Breast epithelium (tissue), 4 donors: ENCODE measurements around the gene KLF7. TPM values are rescaled to one million over a fixed set of nuclear protein-coding genes. Genes with fewer than 3 reads are reported as not detected.

Experiments used
- DNase-seq, 2 donors: peaks; one replicate each; pipeline ENCODE4 v3.0.0-alpha.2; 2019; ENCODE audit warnings: low spot score in 2 of 2
- H3K27ac ChIP-seq, 2 donors: fragments of 200-600 bp; sonication (generic) in 1 of 2; one replicate each; pipeline ENCODE4 v1.5.1; 2016 to 2019; ENCODE audit warnings: mild to moderate bottlenecking in 1 of 2
- H3K27me3 ChIP-seq, 2 donors: fragments of 200-600 bp; sonication (generic) in 1 of 2; one replicate each; pipeline versions ENCODE4 v1.5.1 to v1.6.0; 2017 to 2019; ENCODE audit warnings: control low read depth in 1 of 2, mild to moderate bottlenecking in 1 of 2
- H3K36me3 ChIP-seq: fragments of 200-600 bp; one replicate; pipeline ENCODE4 v1.5.1; 2019
- H3K4me1 ChIP-seq, 2 donors: fragments of 200-600 bp; sonication (generic); one replicate each; pipeline ENCODE4 v1.5.1; 2016 to 2019; ENCODE audit warnings: control low read depth in 1 of 2
- H3K4me3 ChIP-seq, 3 donors: fragments of 200-600 bp; sonication (generic); 1 replicate in 2 of 3; 2 replicates in 1 of 3; pipeline ENCODE4 v1.5.1; 2016 to 2019; ENCODE audit warnings: mild to moderate bottlenecking in 3 of 3, moderate library complexity in 2 of 3
- H3K9me3 ChIP-seq, 2 donors: fragments of 200-600 bp; sonication (generic) in 1 of 2; one replicate each; pipeline ENCODE4 v1.5.1; 2016 to 2019; ENCODE audit warnings: control low read depth in 1 of 2
- POLR2A ChIP-seq: fragments of 450-650 bp; IDR thresholded peaks from one replicate; pipeline ENCODE4 v1.6.1; 2016; ENCODE audit warnings: antibody characterized with exemption, mild to moderate bottlenecking, moderate library complexity
- POLR2AphosphoS5 ChIP-seq, 3 donors: sonication (generic); formaldehyde crosslinking; IDR thresholded peaks; one replicate each; pipeline ENCODE4 v1.6.1; 2017; ENCODE audit warnings: antibody characterized with exemption in 3 of 3
- intact Hi-C: fragments of 100-400 bp; cut with DNase I; formaldehyde crosslinking; loops from one replicate; pipeline ENCODE4 v1.15.1; 2023; ENCODE audit warnings: low total_unique reads
- total RNA-seq, 3 donors: library from RNA; depleted of rRNA; stranded (reverse); fragments of >200 nt; gene quantifications; one replicate each; pipeline ENCODE4 v1.1.0, GENCODE V29; 2016
- TF ChIP-seq, protein P1 (sequence below), 3 donors: fragments of 450-650 bp; IDR thresholded peaks; one replicate each; pipeline ENCODE4 v1.5.1; 2016 to 2017; ENCODE audit warnings: antibody characterized with exemption in 3 of 3, mild to moderate bottlenecking in 3 of 3, moderate library complexity in 3 of 3

Gene KLF7
- total RNA-seq, 3 donors from 2014 or later: 21.0 to 40.7 (median 37.3) TPM

DNA sequence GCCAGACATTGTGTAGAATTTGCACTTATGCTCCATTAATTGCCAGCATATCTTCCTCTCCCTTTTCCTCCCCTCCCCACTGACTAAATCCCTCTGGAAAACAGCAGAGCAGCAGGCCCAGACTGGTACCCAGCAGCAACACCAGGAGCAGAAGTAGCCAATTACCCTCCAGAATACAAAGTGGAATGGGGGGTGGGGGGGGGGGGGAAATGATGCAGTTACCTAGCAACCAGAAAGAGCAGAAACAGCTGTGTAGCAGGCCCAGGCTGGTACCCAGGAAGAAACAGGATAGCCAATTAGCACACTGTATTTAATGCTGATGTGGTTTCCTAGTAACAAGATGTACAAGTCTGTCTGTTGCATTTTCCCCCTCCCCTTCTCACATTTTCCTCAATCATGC lies 52.3 kb downstream of the KLF7 start:
- intact Hi-C loops: no loop called here
- DNase-seq: no peak
- Histone ChIP-seq H3K27ac (no peak overlapping the region), H3K27me3 (no peaks in the 10 kb centered on the region), H3K4me1 (no peaks in the 10 kb centered on the region), H3K36me3 (no peaks in the 10 kb centered on the region), H3K4me3 (no peak overlapping the region), H3K9me3 (no peaks in the 10 kb centered on the region)
- TF ChIP-seq POLR2A (no peak), POLR2AphosphoS5 (IDR thresholded peaks at IDR 0.05) (no peak)
- TF ChIP-seq, protein P1, sequence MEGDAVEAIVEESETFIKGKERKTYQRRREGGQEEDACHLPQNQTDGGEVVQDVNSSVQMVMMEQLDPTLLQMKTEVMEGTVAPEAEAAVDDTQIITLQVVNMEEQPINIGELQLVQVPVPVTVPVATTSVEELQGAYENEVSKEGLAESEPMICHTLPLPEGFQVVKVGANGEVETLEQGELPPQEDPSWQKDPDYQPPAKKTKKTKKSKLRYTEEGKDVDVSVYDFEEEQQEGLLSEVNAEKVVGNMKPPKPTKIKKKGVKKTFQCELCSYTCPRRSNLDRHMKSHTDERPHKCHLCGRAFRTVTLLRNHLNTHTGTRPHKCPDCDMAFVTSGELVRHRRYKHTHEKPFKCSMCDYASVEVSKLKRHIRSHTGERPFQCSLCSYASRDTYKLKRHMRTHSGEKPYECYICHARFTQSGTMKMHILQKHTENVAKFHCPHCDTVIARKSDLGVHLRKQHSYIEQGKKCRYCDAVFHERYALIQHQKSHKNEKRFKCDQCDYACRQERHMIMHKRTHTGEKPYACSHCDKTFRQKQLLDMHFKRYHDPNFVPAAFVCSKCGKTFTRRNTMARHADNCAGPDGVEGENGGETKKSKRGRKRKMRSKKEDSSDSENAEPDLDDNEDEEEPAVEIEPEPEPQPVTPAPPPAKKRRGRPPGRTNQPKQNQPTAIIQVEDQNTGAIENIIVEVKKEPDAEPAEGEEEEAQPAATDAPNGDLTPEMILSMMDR (IDR thresholded peaks at IDR 0.05): no peak

DNA sequence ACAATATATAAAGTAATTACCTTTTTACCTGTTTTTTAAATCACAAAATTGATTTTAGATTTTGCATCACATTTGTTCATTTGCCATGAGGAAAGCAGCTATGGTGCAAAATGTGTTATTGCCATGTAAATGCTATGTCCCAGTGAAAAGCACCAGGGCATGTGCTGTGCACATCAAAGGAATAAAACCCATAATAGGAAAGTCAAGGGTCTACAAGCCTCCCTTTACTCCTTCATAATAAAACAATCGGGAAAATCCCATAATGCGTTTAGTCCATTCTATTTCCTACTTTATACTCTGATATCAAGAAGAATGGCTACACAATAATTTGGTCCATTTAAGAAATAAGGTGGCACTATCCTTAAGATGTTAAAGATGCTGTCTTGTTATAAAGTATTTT lies 53.0 kb downstream of the KLF7 start:
- TF ChIP-seq POLR2AphosphoS5 (IDR thresholded peaks at IDR 0.05) (no peak), POLR2A (no peak)
- TF ChIP-seq, protein P1 (IDR thresholded peaks at IDR 0.05): no peak
- Histone ChIP-seq H3K36me3 (no peaks in the 10 kb centered on the region), H3K27ac (no peak overlapping the region), H3K4me1 (no peaks in the 10 kb centered on the region), H3K4me3 (no peak overlapping the region), H3K27me3 (no peaks in the 10 kb centered on the region), H3K9me3 (no peaks in the 10 kb centered on the region)
- no peak for DNase-seq
- intact Hi-C loops: no loop called here

DNA sequence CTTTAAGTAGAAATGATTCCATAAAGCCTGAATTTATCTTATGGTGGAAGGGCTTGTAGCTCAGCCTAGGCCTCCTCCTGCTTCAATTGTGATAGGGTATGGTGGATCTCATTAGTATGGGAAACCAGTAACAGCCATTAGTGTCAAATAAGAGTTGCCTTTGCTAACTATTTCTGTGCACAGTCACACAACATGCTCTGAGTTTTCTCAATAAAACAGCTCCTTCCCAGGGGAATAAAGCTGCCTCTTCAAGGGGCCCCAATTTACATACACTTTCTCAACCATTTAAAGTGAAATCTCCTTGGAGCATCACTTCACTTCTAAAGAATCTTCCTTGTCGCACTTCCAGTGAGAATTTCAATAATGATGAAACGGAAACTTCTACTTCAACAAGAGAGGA lies 53.4 kb downstream of the KLF7 start:
- no peak for DNase-seq
- Histone ChIP-seq H3K27ac (no peak overlapping the region), H3K27me3 (no peaks in the 10 kb centered on the region), H3K4me1 (no peaks in the 10 kb centered on the region), H3K36me3 (no peaks in the 10 kb centered on the region), H3K4me3 (no peak overlapping the region), H3K9me3 (no peaks in the 10 kb centered on the region)
- TF ChIP-seq, protein P1 (IDR thresholded peaks at IDR 0.05): no peak
- no peak for TF ChIP-seq POLR2AphosphoS5 (IDR thresholded peaks at IDR 0.05)
- no peak for TF ChIP-seq POLR2A
- intact Hi-C loops: no loop called here

DNA sequence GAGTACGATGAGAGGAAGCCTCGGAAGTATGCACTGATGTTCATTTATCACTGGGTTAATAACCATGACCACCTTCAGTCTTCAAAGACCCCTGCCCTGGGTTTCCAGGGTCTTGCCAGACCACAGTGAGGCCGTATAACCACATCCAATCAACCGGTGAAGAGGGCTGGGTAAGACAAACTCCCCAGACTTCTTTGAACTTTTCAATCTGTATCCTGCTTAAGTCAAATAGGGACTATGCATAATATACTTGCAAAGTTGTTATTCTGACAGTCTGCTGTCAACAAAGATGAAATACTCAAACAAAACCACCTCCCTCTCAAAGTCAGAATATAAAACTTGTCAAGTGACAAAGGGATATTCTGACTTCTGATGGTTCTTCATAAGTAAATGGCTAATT lies 54.0 kb downstream of the KLF7 start:
- no peak for TF ChIP-seq POLR2AphosphoS5 (IDR thresholded peaks at IDR 0.05)
- TF ChIP-seq, protein P1 (IDR thresholded peaks at IDR 0.05): no peak
- no peak for TF ChIP-seq POLR2A
- intact Hi-C loops: no loop called here
- no peaks in the 10 kb centered on the region for H3K27me3 ChIP-seq
- no peaks in the 10 kb centered on the region for H3K9me3 ChIP-seq
- no peak overlapping the region for H3K27ac ChIP-seq
- H3K4me1 ChIP-seq: no peaks in the 10 kb centered on the region
- H3K36me3 ChIP-seq: no peaks in the 10 kb centered on the region
- H3K4me3 ChIP-seq: no peak overlapping the region
- no peak for DNase-seq

DNA sequence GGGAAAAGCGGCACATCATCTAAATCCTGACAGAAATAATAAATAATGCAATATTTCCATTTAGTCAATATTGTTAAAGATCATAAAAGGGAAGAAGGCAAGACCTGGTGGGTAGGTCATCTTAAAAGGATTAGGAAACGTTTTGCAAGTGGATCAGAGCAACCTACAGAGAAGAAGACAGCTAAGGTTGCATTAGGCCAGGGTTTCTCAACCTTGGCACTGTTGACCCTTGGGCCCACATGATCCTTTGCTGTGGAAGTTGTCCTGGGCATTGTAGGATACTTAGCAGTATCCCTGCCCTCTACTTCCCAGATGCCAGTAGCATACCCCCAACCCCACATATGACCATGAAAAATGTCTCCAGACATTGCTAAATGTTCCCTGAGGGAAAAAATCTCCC lies 55.0 kb downstream of the KLF7 start:
- intact Hi-C loops: no loop called here
- Histone ChIP-seq H3K9me3 (no peaks in the 10 kb centered on the region), H3K36me3 (no peaks in the 10 kb centered on the region), H3K4me1 (no peaks in the 10 kb centered on the region), H3K27ac (no peak overlapping the region), H3K27me3 (no peaks in the 10 kb centered on the region), H3K4me3 (no peak overlapping the region)
- DNase-seq: no peak
- TF ChIP-seq, protein P1 (IDR thresholded peaks at IDR 0.05): no peak
- TF ChIP-seq POLR2A: no peak
- no peak for TF ChIP-seq POLR2AphosphoS5 (IDR thresholded peaks at IDR 0.05)
